HG03439 (cell line): ENCODE measurements around the gene SKAP2.

Experiments used
- ATAC-seq: cut with Tn5 transposase; IDR thresholded peaks from one replicate; pipeline ENCODE4 v1.9.1; 2021; ENCODE audit warnings: mild to moderate bottlenecking, moderate library complexity; ENCODE audit not compliant: unreplicated experiment

The SKAP2 gene

DNA sequence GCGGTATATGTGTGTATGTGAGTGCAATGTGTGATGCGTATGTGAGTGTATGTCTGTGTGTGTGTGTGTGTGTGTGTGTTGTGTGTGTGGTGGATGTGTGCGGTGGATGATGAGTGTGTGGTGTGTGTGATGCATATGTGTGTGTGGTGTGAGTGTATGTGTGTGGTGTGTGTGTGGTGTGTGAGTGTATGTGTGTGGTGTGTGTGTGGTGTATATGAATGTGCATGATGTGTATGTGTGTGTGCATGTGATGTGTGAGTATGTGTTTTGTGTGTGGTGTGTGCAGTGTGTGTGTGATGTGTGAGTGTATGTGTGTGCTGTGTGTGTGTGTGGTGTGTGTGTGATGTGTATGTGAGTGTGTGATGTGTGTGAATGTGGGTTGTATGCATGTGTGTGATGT lies 222.0 kb downstream of the SKAP2 start:
- no peak for ATAC-seq

- ATAC-seq = no peak
Observed at GRCh38 chr7:26639695-26640094, 224.7 kb downstream of the SKAP2 start.

DNA sequence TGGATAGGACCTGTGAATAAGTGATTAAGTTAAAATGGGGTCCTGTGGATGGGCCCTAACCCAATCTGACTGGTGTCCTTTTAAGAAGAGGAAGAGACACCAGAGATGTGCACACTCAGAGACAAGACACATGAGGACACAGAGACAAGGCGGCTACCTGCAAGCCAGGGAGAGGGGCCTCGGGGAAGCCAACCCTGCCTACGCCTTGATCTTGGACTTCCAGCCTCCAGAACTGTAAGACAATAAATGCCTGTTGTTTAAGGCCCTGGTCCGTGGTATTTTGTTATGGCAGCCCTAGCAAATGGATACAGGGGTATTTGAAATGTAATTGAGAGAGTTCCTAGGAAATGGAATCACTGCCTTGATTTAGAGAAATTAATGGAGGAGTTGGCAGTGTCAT lies 225.3 kb downstream of the SKAP2 start:
- ATAC-seq = no peak

- ATAC-seq = no peak
Observed at GRCh38 chr7:26638140-26638539, 226.2 kb downstream of the SKAP2 start.

- ATAC-seq = no peak
Observed at GRCh38 chr7:26637610-26638009, 226.8 kb downstream of the SKAP2 start.

DNA sequence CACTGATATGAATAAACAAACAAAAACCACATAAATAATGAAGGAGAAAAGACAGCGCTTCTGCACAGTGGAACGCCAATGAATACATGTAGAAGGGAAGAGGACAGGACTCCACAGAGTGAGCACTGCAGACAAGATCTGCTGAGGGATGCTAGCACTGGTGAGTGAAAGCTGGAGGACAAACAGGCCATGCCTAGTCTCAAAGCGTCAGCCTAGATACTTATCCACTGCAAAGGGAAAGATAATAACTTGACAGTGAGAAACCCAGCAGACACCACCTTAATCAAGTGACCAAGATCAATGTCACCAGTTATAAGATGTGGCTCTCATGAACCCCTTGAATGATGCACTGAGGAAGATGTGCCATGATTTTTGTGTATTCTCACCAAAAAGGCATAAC lies 227.6 kb downstream of the SKAP2 start:
- ATAC-seq = no peak

DNA sequence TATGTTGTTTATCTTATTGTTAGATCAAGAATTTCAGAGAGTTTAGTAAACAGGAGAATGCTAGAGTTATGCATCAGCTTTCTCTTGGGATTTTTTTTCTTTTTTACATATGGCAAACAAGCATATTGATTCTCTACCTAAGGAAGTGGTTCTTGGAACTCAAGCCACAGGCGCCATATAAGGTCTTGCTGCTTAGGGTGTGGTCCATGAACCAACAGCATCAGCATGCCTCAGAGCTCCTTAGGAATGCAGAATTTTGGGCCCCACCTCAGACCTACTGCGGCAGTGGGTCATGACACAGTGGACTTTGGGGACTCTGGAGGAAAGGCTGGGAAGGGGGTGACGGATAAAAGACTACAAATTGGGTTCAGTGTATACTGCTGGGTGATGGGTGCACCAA lies 230.8 kb downstream of the SKAP2 start:
- no peak for ATAC-seq

- ATAC-seq = no peak
Observed at GRCh38 chr7:26631601-26632000, 232.8 kb downstream of the SKAP2 start.

DNA sequence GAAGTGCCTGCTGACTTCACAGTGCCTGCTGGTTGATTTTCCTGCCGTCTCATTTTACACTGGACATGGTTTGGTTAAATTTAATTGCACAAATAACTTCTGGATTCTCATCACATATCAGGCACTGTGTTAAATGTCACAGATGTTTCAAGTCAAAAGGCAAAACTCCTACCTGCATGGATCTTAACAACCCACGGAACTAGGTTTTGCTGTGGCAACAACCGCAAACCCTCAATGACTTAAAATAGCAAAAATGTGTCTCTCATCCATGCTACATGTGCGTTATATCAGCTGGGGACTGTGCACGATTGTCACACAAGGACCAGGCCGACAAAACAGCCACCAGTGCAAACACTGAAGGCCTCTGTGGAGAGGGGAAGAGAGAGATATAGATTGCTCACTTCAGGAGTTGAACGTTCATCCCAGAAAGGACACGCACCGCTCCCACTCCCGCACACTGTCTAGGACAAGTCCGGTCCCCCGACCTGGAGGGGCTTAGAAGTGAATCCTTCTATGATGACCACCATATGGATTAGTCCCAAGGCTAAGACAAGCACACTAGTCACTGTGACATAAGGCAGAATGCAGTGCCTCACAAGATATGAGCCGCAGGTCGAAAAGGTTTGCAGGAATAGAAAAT lies 233.3 kb downstream of the SKAP2 start:
- no peak for ATAC-seq

GRCh38 chr7:26630361-26630760 lies 234.0 kb downstream of the SKAP2 start:
- ATAC-seq = no peak

DNA sequence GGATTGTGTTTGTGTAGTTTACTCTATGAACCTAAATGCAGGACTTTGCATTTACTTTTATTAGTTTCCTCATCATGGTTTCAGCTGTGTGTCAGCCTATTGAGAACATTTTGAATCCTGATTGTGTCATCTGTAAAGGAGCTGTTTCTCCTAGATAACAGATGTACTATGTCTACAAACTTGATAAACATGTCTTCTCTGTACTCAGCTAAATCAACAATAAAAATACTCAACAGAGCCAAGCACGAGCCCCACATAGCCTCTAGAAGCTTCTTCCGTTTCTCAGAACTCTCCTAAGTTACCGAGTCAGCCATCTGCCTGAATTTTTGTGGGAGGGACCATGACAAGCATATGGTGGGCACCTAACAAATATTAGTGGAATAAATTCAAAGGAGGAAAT lies 234.7 kb downstream of the SKAP2 start:
- no peak for ATAC-seq

- ATAC-seq = no peak
Observed at GRCh38 chr7:26627891-26628341, 236.5 kb downstream of the SKAP2 start.

DNA sequence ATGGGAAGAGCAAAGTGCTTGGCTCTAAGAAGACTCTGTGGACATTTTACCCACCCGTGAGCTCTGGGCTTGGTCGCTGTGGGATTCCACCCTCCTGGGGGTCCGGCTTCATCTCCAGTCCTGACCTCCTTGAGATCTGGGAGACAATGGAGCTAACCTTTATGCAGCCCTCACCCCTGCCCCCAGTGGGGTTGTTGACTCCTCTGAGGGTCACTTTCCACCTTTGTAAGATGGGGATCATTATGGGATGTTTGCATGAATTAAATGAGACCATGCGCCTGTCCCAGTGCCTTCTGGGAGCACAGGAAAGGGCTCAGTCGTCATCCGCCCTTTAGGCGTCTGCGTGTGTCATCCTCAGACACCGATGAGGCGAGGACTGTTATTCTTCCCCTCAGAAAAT lies 237.2 kb downstream of the SKAP2 start:
- no peak for ATAC-seq

DNA sequence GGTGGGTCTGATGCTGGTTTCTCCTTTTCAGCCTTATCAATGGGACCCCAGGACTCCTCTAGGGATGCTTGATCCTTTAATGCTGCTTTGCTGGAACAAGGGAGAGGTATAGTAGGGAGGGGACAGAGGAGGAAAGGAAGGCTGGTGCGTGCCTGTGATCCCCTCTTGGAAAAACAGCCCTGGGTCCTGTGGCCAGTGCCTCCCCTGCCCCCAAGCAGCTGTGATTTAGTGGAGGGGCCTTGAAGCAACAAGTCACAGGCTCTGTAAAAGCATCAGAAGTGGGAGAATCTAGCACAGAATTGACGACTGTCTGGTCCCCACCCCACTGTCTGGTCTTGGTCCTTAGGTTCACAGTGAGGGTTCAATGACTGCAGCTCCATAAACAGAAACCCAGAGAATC lies 237.7 kb downstream of the SKAP2 start:
- no peak for ATAC-seq

- no peak for ATAC-seq
Observed at GRCh38 chr7:26626156-26626555, 238.2 kb downstream of the SKAP2 start.

DNA sequence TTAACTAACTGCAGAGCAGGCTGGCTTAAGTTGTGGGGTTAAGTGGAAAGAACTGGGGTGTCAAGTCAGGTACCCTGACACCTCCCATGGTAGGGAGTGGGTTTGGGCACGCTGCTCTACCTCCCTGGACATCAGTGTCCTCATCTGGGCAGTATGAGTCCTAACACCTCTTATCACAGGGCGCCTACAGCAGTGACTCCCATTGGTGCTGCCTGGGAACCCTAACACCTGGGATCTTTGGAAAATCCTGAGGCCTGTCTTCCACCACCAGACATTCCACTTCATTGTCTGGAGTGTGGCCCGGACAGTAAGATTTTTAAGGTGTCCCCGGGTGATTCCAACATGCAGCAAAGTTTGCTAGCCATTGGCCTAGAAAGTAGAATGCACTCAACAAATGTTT lies 239.1 kb downstream of the SKAP2 start:
- ATAC-seq = no peak

DNA sequence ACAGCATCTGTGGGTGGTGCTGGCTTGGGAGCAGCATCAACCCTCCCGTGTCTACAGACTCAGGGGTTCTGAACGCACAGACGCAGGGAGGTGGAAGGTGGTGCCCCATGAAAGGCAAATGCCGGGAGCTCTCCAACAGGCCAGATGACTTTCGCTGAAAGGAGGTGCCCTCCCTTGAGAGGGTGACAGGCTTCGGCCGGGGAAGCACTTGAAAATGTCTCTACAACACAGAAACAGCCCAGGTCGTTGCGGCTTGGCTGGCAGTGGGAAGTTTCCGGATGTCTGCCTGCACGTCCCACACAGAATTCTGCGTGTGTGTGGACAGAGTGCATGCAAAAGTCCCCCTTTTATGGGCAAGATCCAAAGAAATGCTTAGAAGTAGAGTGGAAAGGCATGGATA lies 239.6 kb downstream of the SKAP2 start:
- ATAC-seq = no peak

DNA sequence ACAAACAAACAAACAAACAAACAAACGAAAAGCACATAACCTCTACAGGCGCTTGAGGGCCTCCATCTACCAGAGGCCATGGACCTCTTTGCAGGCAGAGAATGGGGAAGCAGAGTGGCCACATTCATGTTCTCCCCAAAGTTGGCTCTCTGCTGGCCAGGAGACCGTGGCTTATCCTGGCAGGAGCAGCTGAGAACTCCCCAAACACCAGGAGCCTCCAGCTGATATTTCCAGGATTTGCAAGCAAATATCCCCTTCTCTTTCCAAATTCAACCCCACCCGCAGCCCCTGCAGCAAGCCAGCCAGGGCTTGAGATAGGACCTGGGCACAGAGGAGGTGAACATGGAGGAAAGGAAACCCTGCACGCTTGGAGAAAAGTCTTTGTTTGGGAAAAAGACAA lies 240.0 kb downstream of the SKAP2 start:
- ATAC-seq = no peak

DNA sequence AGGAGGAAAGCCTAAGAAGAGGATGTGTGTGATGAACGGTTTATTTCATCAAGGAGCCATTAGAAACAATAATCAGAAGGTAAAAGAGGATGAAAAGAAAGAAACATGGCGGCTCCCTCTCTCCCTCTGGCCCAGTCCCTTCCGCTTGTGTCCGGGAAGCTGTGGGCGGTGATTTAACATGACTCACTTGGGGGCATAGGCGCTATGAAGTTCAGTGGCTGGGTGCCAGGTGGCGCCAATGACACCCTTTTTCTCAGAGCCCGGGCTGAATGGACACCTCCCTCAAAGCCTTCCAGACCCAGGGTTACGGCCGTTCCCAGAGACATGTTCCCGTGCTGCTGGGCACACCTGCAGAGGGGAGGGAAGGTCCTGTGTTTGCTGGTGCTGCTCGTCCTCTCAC lies 244.0 kb downstream of the SKAP2 start:
- ATAC-seq = no peak

DNA sequence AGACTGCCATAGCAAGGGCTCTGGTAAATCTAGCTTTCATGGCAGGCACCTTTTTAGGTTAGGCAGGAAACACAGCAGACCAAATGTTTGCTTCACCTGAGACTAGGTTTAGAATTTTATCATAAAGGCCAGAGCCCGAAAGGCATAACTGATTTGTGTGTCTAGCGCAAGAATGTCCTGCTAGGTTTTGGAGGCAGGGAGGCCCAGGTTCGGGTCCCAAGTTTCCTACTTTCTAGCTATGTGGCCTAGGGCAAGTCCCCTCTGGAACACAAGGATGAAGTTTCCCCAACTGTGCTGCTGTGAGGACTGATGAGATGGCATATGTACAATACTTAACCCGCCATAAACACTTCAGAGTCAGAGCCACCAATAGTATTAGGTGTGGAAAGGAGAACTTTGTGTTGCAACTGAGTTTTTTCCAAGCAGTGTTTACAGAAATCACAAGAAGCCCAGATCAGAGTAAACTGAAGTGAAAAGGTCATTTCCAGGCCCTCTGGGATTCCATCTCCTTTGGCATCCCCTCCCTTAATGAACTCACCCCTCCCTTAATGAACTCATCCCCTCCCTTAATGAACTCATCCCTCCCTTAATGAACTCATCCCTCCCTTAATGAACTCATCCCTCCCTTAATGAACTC lies 244.9 kb downstream of the SKAP2 start:
- no peak for ATAC-seq

- no peak for ATAC-seq
Observed at GRCh38 chr7:26618898-26619297, 245.5 kb downstream of the SKAP2 start.

GRCh38 chr7:26618449-26618848 lies 245.9 kb downstream of the SKAP2 start:
- no peak for ATAC-seq
